NCI-H2196 treated with DMSO at 0.1 percent for 48 hours (cell line): ENCODE results near the gene IGIP.
"Not testable (repeated sequence)": the region's sequence is repeated elsewhere in the genome, so short reads cannot be mapped to it uniquely, and the experiment has no call there.

Experiments
- DNase-seq: peaks from one replicate; lab custom pipeline; 2025; ENCODE audit not compliant: unreplicated experiment; lab: John Stamatoyannopoulos, UW

IGIP gene

GRCh38 chr5:140140435-140140834 is 14.7 kb downstream of the IGIP start:
- DNase-seq: no peak

- no peak for DNase-seq
These were observed 15.5 kb downstream of the IGIP start for GRCh38 chr5:140141241-140141640.

GRCh38 chr5:140142246-140142645 is 16.5 kb downstream of the IGIP start:
- no peak for DNase-seq

GRCh38 chr5:140142856-140143255 is 17.1 kb downstream of the IGIP start:
- DNase-seq: no peak

GRCh38 chr5:140143521-140144258 is 18.0 kb downstream of the IGIP start:
- DNase-seq: no peak

- no peak for DNase-seq
These were observed 19.5 kb downstream of the IGIP start for GRCh38 chr5:140145256-140145655.

GRCh38 chr5:140145818-140146522 is 20.2 kb downstream of the IGIP start:
- DNase-seq: no peak

- no peak for DNase-seq
These were observed 20.7 kb downstream of the IGIP start for GRCh38 chr5:140146523-140146842.

- no peak for DNase-seq
These were observed 21.7 kb downstream of the IGIP start for GRCh38 chr5:140147460-140147859.

- no peak for DNase-seq
These were observed 22.8 kb downstream of the IGIP start for GRCh38 chr5:140148508-140148907.

- DNase-seq: no peak
These were observed 24.5 kb downstream of the IGIP start for GRCh38 chr5:140150201-140150600.

- DNase-seq: no peak
These were observed 25.6 kb downstream of the IGIP start for GRCh38 chr5:140151144-140152021.

GRCh38 chr5:140152022-140152999 is 26.6 kb downstream of the IGIP start:
- no peak for DNase-seq

GRCh38 chr5:140153255-140153654 is 27.5 kb downstream of the IGIP start:
- no peak for DNase-seq

- DNase-seq: no peak
These were observed 28.2 kb downstream of the IGIP start for GRCh38 chr5:140153905-140154304.

- DNase-seq: not testable (repeated sequence)
These were observed 29.1 kb downstream of the IGIP start for GRCh38 chr5:140154710-140155381.

GRCh38 chr5:140157032-140157781 is 31.5 kb downstream of the IGIP start:
- DNase-seq: peak; percentile 69

GRCh38 chr5:140159014-140159927 is 33.5 kb downstream of the IGIP start:
- DNase-seq: no peak
